Measurements from ENCODE around the gene BACH2.

- TF ChIP-seq CEBPB (IDR thresholded peaks at IDR 0.05; ENCODE audit: borderline replicate concordance in 1 of 2, low read depth in 2 of 2, low read length in 2 of 2), result no peak
- TF ChIP-seq TAF1 (IDR thresholded peaks at IDR 0.05; ENCODE audit: borderline replicate concordance, low read depth, low read length), result no peak
- no peak for TF ChIP-seq NR2C2 (IDR thresholded peaks at IDR 0.05; ENCODE audit: borderline replicate concordance, control insufficient read depth, insufficient read length, low read depth)
- TF ChIP-seq BCLAF1 (IDR thresholded peaks at IDR 0.05), result no peak
- TF ChIP-seq BRCA1 (IDR thresholded peaks at IDR 0.05; ENCODE audit: low read depth, low read length), result no peak
- no peak for TF ChIP-seq ELK1 (IDR thresholded peaks at IDR 0.05; ENCODE audit: low read depth, low read length)
- TF ChIP-seq POLR2A (IDR thresholded peaks at IDR 0.05; ENCODE audit: low read depth, low read length), result no peak
- no peak for TF ChIP-seq CHD2 (IDR thresholded peaks at IDR 0.05; ENCODE audit: borderline replicate concordance, low read depth, low read length)
- no peak for TF ChIP-seq FOXM1 (IDR thresholded peaks at IDR 0.05; ENCODE audit: low read depth, low read length)
- no peak for TF ChIP-seq ZNF207 (IDR thresholded peaks at IDR 0.05; ENCODE audit: borderline replicate concordance)
- TF ChIP-seq HDGF (IDR thresholded peaks at IDR 0.05), result no peak
- no peak for TF ChIP-seq NFYA (IDR thresholded peaks at IDR 0.05; ENCODE audit: borderline replicate concordance, low read depth, low read length)
Observed at GRCh38 chr6:90118069-90118468, 178.6 kb downstream of the BACH2 start.
